HG03103 (cell line): ENCODE measurements around the gene AGRN.
A peak's percentile ranks its signal among the peaks of the same experiment; 100 is the strongest.
"Not testable (repeated sequence)": the region's sequence is repeated elsewhere in the genome, so short reads cannot be mapped to it uniquely, and the experiment has no call there.

Source experiments
- ATAC-seq: cut with Tn5 transposase; IDR thresholded peaks from one replicate; pipeline ENCODE4 v1.9.1; 2021; ENCODE audit warnings: low read depth; ENCODE audit not compliant: unreplicated experiment

Gene AGRN

GRCh38 chr1:1018321-1018685 is 1.6 kb upstream of the AGRN start:
- not testable (repeated sequence) for ATAC-seq

DNA sequence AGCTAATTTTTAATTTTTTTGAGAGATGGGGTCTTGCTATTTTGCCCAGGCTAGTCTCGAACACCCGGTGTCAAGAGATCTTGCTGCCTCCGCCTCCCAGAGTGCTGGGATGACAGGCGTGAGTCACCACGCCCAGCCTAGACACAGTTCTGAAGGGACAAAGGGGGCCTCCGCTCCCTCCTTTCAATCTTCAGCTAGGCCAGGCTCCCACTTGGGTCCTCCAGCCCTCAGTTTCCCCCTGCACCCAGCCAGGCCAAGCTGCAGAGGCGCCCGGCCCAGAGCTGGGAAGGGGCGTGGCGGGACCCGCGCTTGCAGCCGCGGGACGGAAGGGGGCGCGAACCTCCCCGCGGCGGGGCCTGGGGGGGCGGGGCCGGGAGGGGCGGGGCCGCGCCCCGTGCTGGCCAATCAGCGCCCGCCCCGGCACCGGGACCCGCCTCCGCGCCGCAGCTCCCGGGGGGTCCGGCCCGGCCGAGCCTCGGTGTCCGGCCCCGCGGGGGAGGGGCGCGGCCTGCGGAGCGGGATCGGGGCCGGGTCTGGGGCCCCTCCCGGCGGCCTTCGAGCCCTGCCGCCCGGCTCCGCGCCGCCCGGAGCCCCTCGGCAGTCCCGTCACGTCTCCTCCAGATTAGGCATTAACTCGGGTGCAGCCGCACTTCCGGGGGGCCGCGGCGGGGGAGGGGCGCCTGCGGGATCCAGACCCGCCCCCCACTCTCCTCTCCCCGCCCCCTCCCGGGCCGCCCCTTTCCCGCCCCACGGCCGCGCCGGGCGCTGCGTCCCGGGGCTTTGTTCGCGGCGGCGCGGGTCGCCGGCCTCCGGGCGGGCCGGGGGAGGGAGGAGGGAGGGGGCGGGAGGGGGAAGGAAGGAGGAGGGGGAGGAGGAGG is 559 bp upstream of the AGRN start:
- peak; percentile 64 for ATAC-seq

DNA sequence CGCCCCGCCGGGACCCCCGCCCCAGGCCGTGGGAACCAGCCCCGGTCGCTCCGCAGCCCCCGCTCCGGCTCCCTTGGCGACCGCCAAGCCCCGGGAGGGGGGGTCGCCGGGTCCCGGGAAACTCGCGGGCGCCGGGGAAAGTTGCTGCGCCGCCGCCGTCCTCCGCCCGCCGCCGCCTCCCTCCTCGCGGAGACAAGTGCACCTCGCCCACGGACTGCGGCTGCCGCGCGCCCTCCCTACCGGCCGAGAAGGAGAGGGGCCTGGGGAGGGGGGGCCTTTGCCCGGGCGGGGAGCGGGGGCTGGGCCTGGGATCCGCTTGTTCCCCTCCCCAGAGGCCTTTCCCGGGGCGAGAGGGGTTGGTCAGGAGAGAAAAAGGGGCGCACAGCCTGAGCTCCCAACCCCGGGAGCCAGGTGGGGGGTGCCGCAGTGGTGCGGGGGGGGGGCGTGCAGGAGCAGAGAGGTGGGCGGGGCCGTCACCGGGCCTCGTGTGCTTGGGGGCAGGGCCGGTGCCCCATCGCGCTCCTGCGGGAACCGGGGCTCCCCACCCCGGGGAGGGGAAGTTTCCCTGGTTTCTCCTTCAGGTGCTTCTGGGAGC is 592 bp downstream of the AGRN start:
- ATAC-seq, result peak; percentile 7

DNA sequence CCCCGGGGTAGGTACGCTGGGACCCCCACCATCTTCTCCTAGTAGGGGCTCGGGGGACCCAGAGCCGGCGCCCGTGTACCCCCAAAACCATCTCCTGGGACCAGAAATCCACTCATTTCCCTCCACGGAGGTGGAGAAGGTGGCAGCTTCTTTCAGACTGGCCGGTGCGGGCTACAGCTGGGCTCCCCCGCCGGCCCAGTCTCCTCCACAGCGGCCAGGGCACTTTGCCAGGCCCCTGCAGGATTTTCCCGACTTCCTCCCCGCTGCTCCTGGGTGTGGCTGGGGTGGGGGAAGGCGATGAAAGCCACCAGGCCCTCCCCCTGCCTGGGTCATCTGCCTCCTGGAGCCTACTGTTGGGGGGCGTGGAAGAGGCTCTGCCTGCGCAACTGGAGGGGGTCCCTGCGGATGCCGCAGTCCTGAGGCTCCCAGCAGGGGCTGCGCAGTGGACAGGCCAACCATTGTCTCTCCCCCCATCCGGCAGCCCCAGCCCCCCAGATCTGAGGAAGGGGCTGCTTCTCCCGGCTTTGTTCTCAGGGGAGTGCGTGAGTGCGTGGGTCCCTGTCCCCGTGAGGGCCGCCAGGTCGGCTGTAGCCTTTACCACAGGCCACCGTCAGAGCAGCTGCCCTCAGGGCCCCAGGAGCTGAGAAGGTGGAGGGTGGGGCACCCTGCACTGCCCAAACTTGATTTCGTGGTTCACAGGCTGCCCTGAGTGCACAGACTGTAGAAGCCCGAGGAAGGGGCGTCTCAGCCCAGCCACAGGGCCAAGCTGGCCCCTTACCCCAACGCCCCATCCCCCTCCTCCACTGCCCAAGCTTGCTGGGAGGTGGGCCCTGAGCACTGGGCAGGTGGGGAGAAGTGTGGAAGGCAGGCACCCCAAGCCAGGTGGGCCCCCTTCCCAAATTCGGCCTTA is 1.3 kb downstream of the AGRN start:
- no peak for ATAC-seq

DNA sequence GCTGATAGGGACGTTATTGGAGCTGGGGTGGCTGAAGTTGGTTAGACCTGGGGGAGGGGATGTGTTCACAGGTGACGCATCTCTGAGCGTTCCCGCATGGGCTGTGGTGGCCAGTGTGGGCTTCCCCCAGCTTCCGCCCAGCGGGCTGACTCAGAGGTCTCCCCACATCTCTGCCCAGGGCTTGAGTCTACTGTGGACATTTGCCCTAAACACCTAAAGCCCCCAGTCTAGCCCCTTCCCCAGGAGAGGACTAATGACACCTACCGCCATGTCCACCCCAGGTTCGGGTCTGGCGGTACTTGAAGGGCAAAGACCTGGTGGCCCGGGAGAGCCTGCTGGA is 2.0 kb downstream of the AGRN start:
- no peak for ATAC-seq

GRCh38 chr1:1022302-1023009 is 2.5 kb downstream of the AGRN start:
- ATAC-seq, result no peak

DNA sequence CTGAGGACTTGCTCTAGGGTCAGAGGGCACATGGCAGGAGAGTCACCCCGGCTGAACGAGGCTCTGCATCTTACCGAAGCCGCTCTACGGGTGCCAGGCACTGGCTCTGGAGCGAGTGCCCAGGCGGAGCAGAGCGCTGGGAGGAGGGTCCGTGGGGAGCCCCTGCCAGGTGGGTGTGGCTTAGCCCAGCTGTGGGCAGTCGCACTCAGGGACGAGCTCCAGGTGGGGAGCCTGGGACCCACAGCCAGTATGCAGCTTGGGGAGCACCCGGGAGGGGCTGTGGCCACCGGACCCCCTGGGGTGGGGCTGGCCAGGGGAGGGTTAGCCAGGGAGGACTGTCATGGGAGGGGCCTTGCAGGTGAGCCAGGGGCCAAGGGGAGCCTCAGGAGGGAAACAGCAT is 3.8 kb downstream of the AGRN start:
- ATAC-seq, result no peak

GRCh38 chr1:1024149-1024770 is 4.3 kb downstream of the AGRN start:
- ATAC-seq, result no peak

DNA sequence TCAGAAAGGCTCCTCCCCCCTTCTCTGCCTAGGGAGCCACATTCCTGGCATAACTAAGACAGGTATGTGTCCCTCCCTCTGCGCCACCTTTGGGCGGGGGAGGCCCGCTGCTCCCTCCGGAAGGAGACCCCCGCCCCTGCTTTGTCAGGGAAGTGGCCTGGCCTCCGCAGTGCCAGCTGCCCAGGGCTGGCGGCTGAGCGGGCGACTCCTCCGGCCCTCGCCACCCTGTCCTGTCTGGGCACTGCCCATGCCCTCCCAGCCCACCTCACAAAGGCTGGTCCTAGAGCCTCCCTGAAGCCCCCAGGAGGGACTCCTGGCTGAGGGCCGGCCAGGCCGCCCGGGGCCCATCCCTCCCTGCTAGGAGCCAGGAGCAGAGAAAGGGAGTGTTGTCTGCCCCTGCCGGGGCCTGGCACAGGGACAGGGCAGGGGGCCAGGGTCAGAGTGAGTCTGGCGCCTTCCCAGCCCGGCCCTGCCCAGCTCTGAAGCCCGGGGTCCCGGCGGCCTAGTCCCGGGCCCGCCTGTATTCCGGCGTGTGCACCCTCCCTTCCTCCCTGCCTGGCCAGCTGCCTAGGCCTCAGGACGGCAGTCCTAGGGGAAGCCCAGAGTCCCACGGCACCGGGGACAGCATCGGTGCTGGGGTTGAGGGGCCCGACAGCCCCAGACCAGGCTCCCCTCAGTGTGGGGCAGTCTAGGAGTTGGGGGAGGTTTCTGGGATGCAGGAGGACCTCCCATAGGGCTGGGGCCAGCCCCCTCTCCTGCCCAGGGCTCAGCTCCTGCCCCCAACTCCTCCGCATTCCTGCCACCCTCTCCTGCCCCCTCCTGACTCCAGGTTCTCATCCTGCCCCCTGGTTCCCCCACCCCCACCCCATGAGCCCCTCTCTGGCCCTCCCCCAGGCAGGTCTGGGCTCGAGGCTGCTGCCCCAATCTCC is 5.1 kb downstream of the AGRN start:
- ATAC-seq, result no peak

DNA sequence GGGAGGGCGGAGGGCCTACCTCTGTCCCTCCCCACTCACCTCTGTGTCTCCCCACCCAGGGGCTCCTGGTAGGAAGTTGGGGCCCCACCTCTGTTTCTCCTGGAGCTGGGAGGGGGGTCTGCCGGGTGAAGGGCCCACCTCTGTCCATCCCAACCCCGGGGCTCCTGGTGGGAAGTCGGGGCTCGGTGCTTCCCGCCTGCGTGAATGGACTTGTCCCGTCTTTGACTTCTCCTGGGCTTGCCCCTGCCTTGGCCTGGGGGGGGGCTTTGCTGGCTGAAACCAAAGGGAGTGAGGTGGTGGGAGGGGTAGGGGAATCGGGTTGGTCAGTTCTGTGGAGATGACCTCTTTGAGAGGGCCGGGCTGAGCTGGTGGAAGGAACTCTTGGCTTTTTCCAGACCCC is 5.8 kb downstream of the AGRN start:
- no peak for ATAC-seq

DNA sequence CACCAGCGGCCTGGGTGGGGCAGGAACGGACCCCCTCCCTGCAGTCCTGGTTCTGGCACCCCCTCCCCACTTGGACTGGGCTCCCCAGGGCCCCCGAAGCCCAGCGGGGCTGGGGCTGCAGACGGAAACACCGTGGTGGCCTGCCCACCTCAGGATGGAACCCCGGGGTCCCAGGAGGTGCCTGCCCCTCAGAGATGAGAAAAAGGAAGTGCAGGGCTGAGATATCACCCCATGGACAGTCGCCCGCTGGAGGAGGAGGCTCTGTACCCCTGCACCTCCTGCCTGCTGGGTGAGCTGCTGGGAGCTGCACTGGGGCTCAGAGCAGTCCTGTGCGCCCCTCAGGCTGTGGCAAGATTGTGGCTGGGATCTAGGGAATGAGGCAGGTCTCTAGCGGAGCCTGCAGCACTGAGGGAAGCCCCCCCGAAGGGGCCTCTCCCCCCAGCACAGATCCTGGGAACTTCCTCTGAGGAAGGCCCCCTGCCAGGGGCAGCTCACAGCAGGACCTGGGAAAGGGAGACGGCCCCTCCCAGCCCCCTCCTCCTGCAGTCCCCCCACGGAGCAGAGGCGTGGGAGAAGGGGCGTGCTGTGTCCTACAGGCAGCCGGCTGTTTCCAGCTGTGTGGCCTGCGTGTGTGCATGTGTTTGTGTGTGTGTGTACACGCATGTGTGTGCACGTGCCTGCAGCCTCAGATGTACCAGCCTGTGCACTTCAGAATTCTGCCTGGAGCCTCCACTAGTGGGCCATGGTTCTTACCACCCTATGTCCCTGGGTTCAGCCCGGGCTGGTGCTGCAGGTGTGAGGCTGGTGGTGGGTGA is 6.9 kb downstream of the AGRN start:
- ATAC-seq, result no peak

GRCh38 chr1:1027791-1028190 is 7.9 kb downstream of the AGRN start:
- no peak for ATAC-seq

- not testable (repeated sequence) for ATAC-seq
Observed at GRCh38 chr1:1030867-1031658, 11.1 kb downstream of the AGRN start.

- no peak for ATAC-seq
Observed at GRCh38 chr1:1031659-1032235, 11.8 kb downstream of the AGRN start.

GRCh38 chr1:1032424-1032823 is 12.5 kb downstream of the AGRN start:
- no peak for ATAC-seq

- peak; percentile 70 for ATAC-seq
Observed at GRCh38 chr1:1033009-1033587, 13.2 kb downstream of the AGRN start.
